ENCODE data around the gene EYA3.

DNA sequence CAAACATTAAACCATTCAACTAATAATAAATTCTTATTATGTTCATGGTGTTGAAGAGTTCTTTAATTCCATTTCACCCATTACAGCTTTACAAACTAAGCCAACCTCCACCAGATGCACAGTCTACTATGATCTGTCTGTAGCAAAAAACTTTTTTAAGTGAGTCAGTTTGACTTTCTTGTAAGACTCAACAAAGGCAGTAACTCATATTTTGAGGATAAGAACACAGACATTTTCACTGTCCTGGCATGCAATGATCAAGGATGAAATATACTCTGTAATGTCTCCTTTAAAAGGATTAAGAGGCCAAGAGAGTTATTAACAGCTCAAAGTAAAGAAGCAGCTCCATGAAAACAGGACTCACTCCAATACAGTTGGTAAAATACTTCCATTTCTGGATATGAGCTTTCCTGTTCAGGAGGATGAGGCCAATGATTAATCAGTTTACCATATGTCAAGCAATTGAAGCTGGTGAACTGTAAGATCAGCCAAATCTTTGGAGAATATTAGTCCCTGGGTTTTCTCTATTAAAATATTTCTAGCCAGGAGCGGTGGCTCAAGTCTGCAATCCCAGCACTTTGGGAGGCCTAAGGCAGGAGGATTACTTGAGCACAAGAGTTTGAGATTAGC is 108.1 kb downstream of the EYA3 start:
- TF ChIP-seq ZNF274 (IDR thresholded peaks at IDR 0.05; ENCODE audit: low read depth, low read length) (no peak), YY1 (IDR thresholded peaks at IDR 0.05; ENCODE audit: insufficient read depth, insufficient read length) (no peak), SUZ12 (IDR thresholded peaks at IDR 0.05; ENCODE audit: extremely low read depth, insufficient read depth, insufficient read length) (no peak)

Measured in NT2/D1 (cell line).